ENCODE measurements around the gene CYP2D6.

- TF ChIP-seq GATA3 (IDR thresholded peaks at IDR 0.05; ENCODE audit: low read depth, low read length) (no peak), GATA2 (IDR thresholded peaks at IDR 0.05; ENCODE audit: low read depth, low read length) (no peak)
These were observed 1.8 kb upstream of the CYP2D6 start for GRCh38 chr22:42132457-42132856.
